ENCODE data around the gene ENOX2.

Gene ENOX2

DNA sequence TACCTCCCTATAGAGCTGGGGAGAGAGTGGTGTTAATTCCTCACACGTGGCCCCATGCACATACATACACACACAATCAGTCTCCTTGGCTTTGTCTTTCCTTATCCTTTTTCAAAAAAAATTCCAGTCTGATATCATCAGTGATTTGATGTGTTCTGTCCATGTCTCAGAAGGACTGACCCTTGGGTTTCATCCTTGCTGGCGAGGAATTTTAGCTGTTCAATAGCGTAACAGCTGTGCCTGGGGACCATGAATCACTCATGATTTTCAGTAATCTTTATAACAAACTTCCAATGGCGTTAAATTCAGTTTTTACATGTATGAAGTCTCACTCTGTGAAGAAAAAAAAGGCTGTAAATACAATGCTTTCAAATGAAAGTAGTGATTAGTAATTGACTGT lies 296.6 kb downstream of the ENOX2 start:
- H3K4me1 ChIP-seq (ENCODE audit: insufficient read depth, low read length): no peaks in the 10 kb centered on the region
- H2AFZ ChIP-seq (ENCODE audit: low read depth, low read length): no peak overlapping the region
- no peak for ATAC-seq (ENCODE audit: insufficient read depth, low read depth)
- H3K27me3 ChIP-seq (ENCODE audit: insufficient read depth, low read length, poor library complexity): no peaks in the 10 kb centered on the region
- no peak overlapping the region for H3K27ac ChIP-seq (ENCODE audit: low read length)
- no peak overlapping the region for H3K4me2 ChIP-seq (ENCODE audit: insufficient read depth, low read length)
- no peak overlapping the region for H3K4me3 ChIP-seq (ENCODE audit: low read depth in 1 of 2, low read length in 2 of 2)
- no peak overlapping the region for H3K9ac ChIP-seq (ENCODE audit: low read depth, low read length)
- H3K79me2 ChIP-seq (ENCODE audit: insufficient read depth, low read length): no peaks in the 10 kb centered on the region
- no peak for TF ChIP-seq EZH2 (IDR thresholded peaks at IDR 0.05; ENCODE audit: borderline replicate concordance, low read depth, low read length, severe bottlenecking)
- TF ChIP-seq, protein P1, sequence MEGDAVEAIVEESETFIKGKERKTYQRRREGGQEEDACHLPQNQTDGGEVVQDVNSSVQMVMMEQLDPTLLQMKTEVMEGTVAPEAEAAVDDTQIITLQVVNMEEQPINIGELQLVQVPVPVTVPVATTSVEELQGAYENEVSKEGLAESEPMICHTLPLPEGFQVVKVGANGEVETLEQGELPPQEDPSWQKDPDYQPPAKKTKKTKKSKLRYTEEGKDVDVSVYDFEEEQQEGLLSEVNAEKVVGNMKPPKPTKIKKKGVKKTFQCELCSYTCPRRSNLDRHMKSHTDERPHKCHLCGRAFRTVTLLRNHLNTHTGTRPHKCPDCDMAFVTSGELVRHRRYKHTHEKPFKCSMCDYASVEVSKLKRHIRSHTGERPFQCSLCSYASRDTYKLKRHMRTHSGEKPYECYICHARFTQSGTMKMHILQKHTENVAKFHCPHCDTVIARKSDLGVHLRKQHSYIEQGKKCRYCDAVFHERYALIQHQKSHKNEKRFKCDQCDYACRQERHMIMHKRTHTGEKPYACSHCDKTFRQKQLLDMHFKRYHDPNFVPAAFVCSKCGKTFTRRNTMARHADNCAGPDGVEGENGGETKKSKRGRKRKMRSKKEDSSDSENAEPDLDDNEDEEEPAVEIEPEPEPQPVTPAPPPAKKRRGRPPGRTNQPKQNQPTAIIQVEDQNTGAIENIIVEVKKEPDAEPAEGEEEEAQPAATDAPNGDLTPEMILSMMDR (IDR thresholded peaks at IDR 0.05; ENCODE audit: borderline replicate concordance, extremely low read depth, low read length, poor library complexity, severe bottlenecking): no peak
- no peaks in the 10 kb centered on the region for H3K9me3 ChIP-seq (ENCODE audit: insufficient read depth, low read length, severe bottlenecking)
- no peaks in the 10 kb centered on the region for H4K20me1 ChIP-seq (ENCODE audit: insufficient read depth, low read length)
- no peaks in the 10 kb centered on the region for H3K36me3 ChIP-seq (ENCODE audit: insufficient read depth, low read length)
- DNase-seq: no peak

DNA sequence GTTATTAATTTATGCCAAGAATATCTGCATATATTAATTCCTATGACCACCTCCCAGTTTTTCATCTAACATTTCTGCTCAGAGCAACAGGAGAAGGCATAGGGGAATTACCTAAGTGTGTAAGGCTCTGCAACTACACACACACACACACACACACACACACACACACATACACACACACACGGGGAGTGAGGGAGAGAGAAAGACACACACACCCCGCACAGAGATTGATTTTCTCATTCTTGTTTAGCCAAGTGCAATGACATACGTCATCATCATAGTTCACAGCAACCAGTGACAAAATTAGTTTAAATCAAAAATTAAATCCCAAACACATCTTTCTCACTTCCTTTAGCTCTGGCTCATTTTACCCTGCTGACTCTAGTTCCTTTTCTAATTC lies 298.1 kb downstream of the ENOX2 start:
- Histone ChIP-seq H3K27me3 (ENCODE audit: insufficient read depth, low read length, poor library complexity) (no peaks in the 10 kb centered on the region), H3K79me2 (ENCODE audit: insufficient read depth, low read length) (no peaks in the 10 kb centered on the region), H4K20me1 (ENCODE audit: insufficient read depth, low read length) (no peaks in the 10 kb centered on the region), H3K4me3 (ENCODE audit: low read depth in 1 of 2, low read length in 2 of 2) (no peak overlapping the region), H3K9me3 (ENCODE audit: insufficient read depth, low read length, severe bottlenecking) (no peaks in the 10 kb centered on the region), H3K36me3 (ENCODE audit: insufficient read depth, low read length) (no peaks in the 10 kb centered on the region), H3K27ac (ENCODE audit: low read length) (no peak overlapping the region), H3K4me2 (ENCODE audit: insufficient read depth, low read length) (no peak overlapping the region), H2AFZ (ENCODE audit: low read depth, low read length) (no peak overlapping the region), H3K9ac (ENCODE audit: low read depth, low read length) (no peak overlapping the region), H3K4me1 (ENCODE audit: insufficient read depth, low read length) (no peaks in the 10 kb centered on the region)
- ATAC-seq (ENCODE audit: insufficient read depth, low read depth): no peak
- no peak for TF ChIP-seq EZH2 (IDR thresholded peaks at IDR 0.05; ENCODE audit: borderline replicate concordance, low read depth, low read length, severe bottlenecking)
- TF ChIP-seq, protein P1 (IDR thresholded peaks at IDR 0.05; ENCODE audit: borderline replicate concordance, extremely low read depth, low read length, poor library complexity, severe bottlenecking): no peak
- DNase-seq: no peak

DNA sequence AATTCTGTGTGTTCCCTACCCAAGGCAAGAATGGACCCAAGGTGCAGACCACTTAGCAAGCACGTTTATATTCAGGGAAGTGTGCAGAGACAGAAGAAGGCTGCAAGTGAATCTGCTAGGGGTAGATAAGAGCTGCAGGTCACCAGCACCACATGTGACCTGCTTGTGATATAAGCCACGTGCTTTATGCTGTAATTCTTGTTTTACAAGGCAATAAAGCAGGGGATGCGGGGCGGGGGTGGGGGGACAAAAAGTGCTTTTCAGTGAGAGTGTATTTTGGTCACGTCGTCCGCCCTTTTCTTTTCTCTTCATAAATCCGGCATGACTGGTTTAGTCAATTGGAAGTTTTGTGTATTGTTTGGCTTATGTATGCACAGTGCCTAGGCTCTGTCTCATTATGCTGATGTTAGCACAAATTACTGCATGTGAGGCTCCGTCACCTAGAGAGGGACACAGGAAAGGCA lies 308.5 kb downstream of the ENOX2 start:
- Histone ChIP-seq H3K4me1 (ENCODE audit: insufficient read depth, low read length) (no peaks in the 10 kb centered on the region), H2AFZ (ENCODE audit: low read depth, low read length) (no peak overlapping the region), H3K4me2 (ENCODE audit: insufficient read depth, low read length) (no peak overlapping the region), H3K27ac (ENCODE audit: low read length) (no peak overlapping the region), H3K9ac (ENCODE audit: low read depth, low read length) (no peak overlapping the region), H3K27me3 (ENCODE audit: insufficient read depth, low read length, poor library complexity) (no peaks in the 10 kb centered on the region), H3K36me3 (ENCODE audit: insufficient read depth, low read length) (no peaks in the 10 kb centered on the region), H3K4me3 (ENCODE audit: low read depth in 1 of 2, low read length in 2 of 2) (no peak overlapping the region), H4K20me1 (ENCODE audit: insufficient read depth, low read length) (no peaks in the 10 kb centered on the region), H3K9me3 (ENCODE audit: insufficient read depth, low read length, severe bottlenecking) (no peaks in the 10 kb centered on the region), H3K79me2 (ENCODE audit: insufficient read depth, low read length) (no peaks in the 10 kb centered on the region)
- no peak for DNase-seq
- no peak for ATAC-seq (ENCODE audit: insufficient read depth, low read depth)
- TF ChIP-seq EZH2 (IDR thresholded peaks at IDR 0.05; ENCODE audit: borderline replicate concordance, low read depth, low read length, severe bottlenecking): no peak
- TF ChIP-seq, protein P1 (IDR thresholded peaks at IDR 0.05; ENCODE audit: borderline replicate concordance, extremely low read depth, low read length, poor library complexity, severe bottlenecking): no peak

DNA sequence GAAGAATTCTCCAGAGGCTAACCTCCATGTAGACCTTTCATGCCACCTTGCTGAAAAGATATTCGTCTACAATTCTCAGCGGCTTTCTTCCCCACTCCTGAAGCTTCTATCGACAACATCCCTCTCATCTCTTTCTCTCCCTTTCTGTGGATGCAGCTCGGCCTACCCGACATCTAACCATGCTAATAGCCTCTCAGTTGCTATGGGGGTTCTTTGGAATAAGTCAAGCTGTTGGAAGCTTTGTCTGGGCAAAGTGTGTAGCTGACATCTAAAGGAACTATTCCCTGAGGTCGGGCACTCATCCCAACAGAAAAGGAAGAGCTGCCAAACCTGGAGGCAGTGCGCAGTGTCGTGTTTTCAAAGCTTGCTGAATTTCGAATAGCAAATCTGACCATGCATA lies 309.1 kb downstream of the ENOX2 start:
- H4K20me1 ChIP-seq (ENCODE audit: insufficient read depth, low read length): no peaks in the 10 kb centered on the region
- DNase-seq (no peak), ATAC-seq (ENCODE audit: insufficient read depth, low read depth) (no peak)
- H3K79me2 ChIP-seq (ENCODE audit: insufficient read depth, low read length): no peaks in the 10 kb centered on the region
- no peaks in the 10 kb centered on the region for H3K27me3 ChIP-seq (ENCODE audit: insufficient read depth, low read length, poor library complexity)
- no peaks in the 10 kb centered on the region for H3K4me1 ChIP-seq (ENCODE audit: insufficient read depth, low read length)
- no peak overlapping the region for H3K4me3 ChIP-seq (ENCODE audit: low read depth in 1 of 2, low read length in 2 of 2)
- no peaks in the 10 kb centered on the region for H3K9me3 ChIP-seq (ENCODE audit: insufficient read depth, low read length, severe bottlenecking)
- TF ChIP-seq, protein P1 (IDR thresholded peaks at IDR 0.05; ENCODE audit: borderline replicate concordance, extremely low read depth, low read length, poor library complexity, severe bottlenecking): no peak
- no peak for TF ChIP-seq EZH2 (IDR thresholded peaks at IDR 0.05; ENCODE audit: borderline replicate concordance, low read depth, low read length, severe bottlenecking)
- H3K36me3 ChIP-seq (ENCODE audit: insufficient read depth, low read length): no peaks in the 10 kb centered on the region
- H3K9ac ChIP-seq (ENCODE audit: low read depth, low read length): no peak overlapping the region
- H3K27ac ChIP-seq (ENCODE audit: low read length): no peak overlapping the region
- H3K4me2 ChIP-seq (ENCODE audit: insufficient read depth, low read length): no peak overlapping the region
- H2AFZ ChIP-seq (ENCODE audit: low read depth, low read length): no peak overlapping the region

Measured in DND-41 (cell line).